ENCODE results near the gene LCA5L. TPM values are rescaled to one million over a fixed set of nuclear protein-coding genes. Genes with fewer than 3 reads are reported as not detected.

Gene LCA5L
- total RNA-seq (1 to 10 TPM in 8 of 9 donors, under 1 TPM in 1; 0.42 to 9.2 (median 5.3) TPM), polyA plus RNA-seq (10 to 100 TPM in 1 of 3 donors, 1 to 10 TPM in 2; 3.5 to 13.5 (median 4.3) TPM)
- long read RNA-seq, donor 1, partial matches to known transcripts: 0 of 2 reads
- long read RNA-seq, donor 1, other reads (novel, unspliced or antisense): 0 of 2 reads
- long read RNA-seq, donor 2, partial matches to known transcripts: 0 of 1 reads
- long read RNA-seq, donor 2, other reads (novel, unspliced or antisense): 0 of 1 reads
- long read RNA-seq, donor 3, partial matches to known transcripts: 0 of 2 reads
- long read RNA-seq, donor 3, other reads (novel, unspliced or antisense): 0 of 2 reads
- long read RNA-seq, donor 4, partial matches to known transcripts: 0 of 9 reads
- long read RNA-seq, donor 4, other reads (novel, unspliced or antisense): 9 of 9 reads
- long read RNA-seq, donor 5, partial matches to known transcripts: 0 of 7 reads
- long read RNA-seq, donor 5, other reads (novel, unspliced or antisense): 5 of 7 reads
- long read RNA-seq, donor 6, partial matches to known transcripts: 0 of 1 reads
- long read RNA-seq, donor 6, other reads (novel, unspliced or antisense): 1 of 1 reads
- long read RNA-seq, donor 7, partial matches to known transcripts: 0 of 1 reads
- long read RNA-seq, donor 7, other reads (novel, unspliced or antisense): 0 of 1 reads
- long read RNA-seq, donor 8, partial matches to known transcripts: 0 of 2 reads
- long read RNA-seq, donor 8, other reads (novel, unspliced or antisense): 0 of 2 reads
- long read RNA-seq, donor 9: 0 reads
- long read RNA-seq, donor 10: 0 reads

GRCh38 chr21:39445321-39446269, at the start of gene LCA5L:
LCA5L (minus strand) TSS chr21:39445778; CDS start chr21:39428493, 17,285 bp downstream.
- peak in 2 of 6 experiments; percentile 10 to 23 for TF ChIP-seq CTCF (IDR thresholded peaks at IDR 0.05)
- TF ChIP-seq POLR2A (IDR thresholded peaks at IDR 0.05): peak in 1 of 2 donors; percentile 94
- peak; percentile 91 to 97 (median 94) for DNase-seq
- H3K27me3 ChIP-seq: no peaks in the 10 kb centered on the region
- no peaks in the 10 kb centered on the region for H3K9me3 ChIP-seq (replicated peaks in 1 of 3)
- H3K4me1 ChIP-seq (replicated peaks in 1 of 2): peaks cover 5 to 30% of the 10 kb centered on the region in 2 donors
- peak within 1 kb of the TSS; percentile 79 to 95 (median 89) for H3K27ac ChIP-seq
- intact Hi-C loops (cut with DNase I): no loop called here
- peak within 1 kb of the TSS; percentile 52 to 92 (median 72) for H3K4me3 ChIP-seq
- no peaks in the 10 kb centered on the region for H3K36me3 ChIP-seq (replicated peaks in 1 of 2)
- 0% methylated on average over 29 to 83 of the region's 83 CpGs for WGBS, 4 donors

- no peaks in the 10 kb centered on the region for H3K27me3 ChIP-seq
- H3K4me3 ChIP-seq: no peak overlapping the region
- 71 to 88% (median 77%) methylated on average over 1 of the region's 1 CpG for WGBS, 4 donors
- TF ChIP-seq POLR2A (IDR thresholded peaks at IDR 0.05): no peak
- TF ChIP-seq CTCF (IDR thresholded peaks at IDR 0.05): no peak
- DNase-seq: no peak
- H3K4me1 ChIP-seq (replicated peaks in 1 of 2): peaks cover 5% of the 10 kb centered on the region in 2 donors
- H3K9me3 ChIP-seq (replicated peaks in 1 of 3): peaks cover 0 to 4% (median 0%) of the 10 kb centered on the region in 3 donors
- no peaks in the 10 kb centered on the region for H3K36me3 ChIP-seq (replicated peaks in 1 of 2)
- H3K27ac ChIP-seq: no peak overlapping the region
- intact Hi-C loops (cut with DNase I): no loop called here
These were observed 43.9 kb upstream of the LCA5L start for GRCh38 chr21:39489380-39489924.

- no peak for DNase-seq
- TF ChIP-seq CTCF (IDR thresholded peaks at IDR 0.05) (no peak), POLR2A (IDR thresholded peaks at IDR 0.05) (no peak)
- intact Hi-C loops (cut with DNase I): no loop called here
- Histone ChIP-seq H3K36me3 (replicated peaks in 1 of 2) (no peaks in the 10 kb centered on the region), H3K27me3 (no peaks in the 10 kb centered on the region), H3K4me3 (no peak overlapping the region), H3K4me1 (replicated peaks in 1 of 2) (peaks cover 24 to 27% of the 10 kb centered on the region in 2 donors), H3K27ac (peak overlapping the region in 3 of 5 donors; percentile 30 to 36 (median 35)), H3K9me3 (replicated peaks in 1 of 3) (no peaks in the 10 kb centered on the region)
- WGBS, 4 donors: 50 to 64% (median 57%) methylated on average over 6 of the region's 6 CpGs
These were observed 39.2 kb upstream of the LCA5L start for GRCh38 chr21:39484711-39485276.

All from adrenal gland (tissue), 19 donors.